AG20443 (cell line): ENCODE results near the gene MICAL3.

Experiments
- DNase-seq: peaks from one replicate; pipeline ENCODE4 v3.0.0; 2012; ENCODE audit warnings: low spot score, mixed read lengths

Gene MICAL3

GRCh38 chr22:17913801-17914347, 110.5 kb downstream of the MICAL3 start:
- DNase-seq = no peak

GRCh38 chr22:17912945-17913721, 111.2 kb downstream of the MICAL3 start:
- no peak for DNase-seq

GRCh38 chr22:17911887-17912286, 112.5 kb downstream of the MICAL3 start:
- no peak for DNase-seq

- no peak for DNase-seq
These were observed 113.1 kb downstream of the MICAL3 start for GRCh38 chr22:17911312-17911705.

GRCh38 chr22:17910561-17911311, 113.6 kb downstream of the MICAL3 start:
- peak; percentile 93 for DNase-seq

- no peak for DNase-seq
These were observed 116.7 kb downstream of the MICAL3 start for GRCh38 chr22:17907748-17908051.

GRCh38 chr22:17906978-17907747, 117.2 kb downstream of the MICAL3 start:
- no peak for DNase-seq

GRCh38 chr22:17905445-17905844, 118.9 kb downstream of the MICAL3 start:
- DNase-seq = no peak

- no peak for DNase-seq
These were observed 120.6 kb downstream of the MICAL3 start for GRCh38 chr22:17903564-17904295.

- DNase-seq = no peak
These were observed 121.4 kb downstream of the MICAL3 start for GRCh38 chr22:17902960-17903359.

- DNase-seq = no peak
These were observed 126.0 kb downstream of the MICAL3 start for GRCh38 chr22:17898375-17898774.

GRCh38 chr22:17897858-17898257, 126.5 kb downstream of the MICAL3 start:
- DNase-seq = no peak

GRCh38 chr22:17897426-17897825, 126.9 kb downstream of the MICAL3 start:
- DNase-seq = no peak

- peak; percentile 48 for DNase-seq
These were observed 127.8 kb downstream of the MICAL3 start for GRCh38 chr22:17896586-17896985.

GRCh38 chr22:17893900-17894535, 130.3 kb downstream of the MICAL3 start:
- DNase-seq = no peak

- no peak for DNase-seq
These were observed 132.0 kb downstream of the MICAL3 start for GRCh38 chr22:17892376-17892775.

GRCh38 chr22:17891481-17892167, 132.7 kb downstream of the MICAL3 start:
- no peak for DNase-seq

- no peak for DNase-seq
These were observed 133.5 kb downstream of the MICAL3 start for GRCh38 chr22:17890892-17891291.

GRCh38 chr22:17890245-17890671, 134.1 kb downstream of the MICAL3 start:
- no peak for DNase-seq

GRCh38 chr22:17888855-17889254, 135.5 kb downstream of the MICAL3 start:
- DNase-seq = no peak

- DNase-seq = no peak
These were observed 135.9 kb downstream of the MICAL3 start for GRCh38 chr22:17888439-17888838.
